HuH-7 (cell line): ENCODE data around the gene ACAA1.
"Not testable (repeated sequence)": the region's sequence is repeated elsewhere in the genome, so short reads cannot be mapped to it uniquely, and the experiment has no call there.

Experiments used
- DNase-seq: peaks from one replicate; pipeline ENCODE4 v3.0.0; 2011; ENCODE audit warnings: low spot score

ACAA1 gene

GRCh38 chr3:38136777-38137614 is at the start of gene ACAA1:
Gene ACAA1, minus strand, starts transcription at chr3:38137127. Its CDS starts 92 bp downstream, at chr3:38137035.
- DNase-seq: peak; percentile 96

- DNase-seq: no peak
These were observed 40.3 kb upstream of the ACAA1 start for GRCh38 chr3:38177181-38177580.

GRCh38 chr3:38173834-38174418 is 37.0 kb upstream of the ACAA1 start:
- no peak for DNase-seq

- no peak for DNase-seq
These were observed 34.7 kb upstream of the ACAA1 start for GRCh38 chr3:38171622-38172021.

GRCh38 chr3:38170722-38171121 is 33.8 kb upstream of the ACAA1 start:
- DNase-seq: no peak

- no peak for DNase-seq
These were observed 32.0 kb upstream of the ACAA1 start for GRCh38 chr3:38169027-38169317.

GRCh38 chr3:38168151-38169026 is 31.5 kb upstream of the ACAA1 start:
- DNase-seq: no peak

- no peak for DNase-seq
These were observed 30.7 kb upstream of the ACAA1 start for GRCh38 chr3:38167591-38167990.

GRCh38 chr3:38165722-38166387 is 28.9 kb upstream of the ACAA1 start:
- peak; percentile 49 for DNase-seq

- peak; percentile 96 for DNase-seq
These were observed 28.2 kb upstream of the ACAA1 start, which contains the start of gene OXSR1 for GRCh38 chr3:38164952-38165721. Gene OXSR1, plus strand, starts transcription at chr3:38165537. Its CDS starts 340 bp downstream, at chr3:38165877.

- no peak for DNase-seq
These were observed 27.7 kb upstream of the ACAA1 start for GRCh38 chr3:38164643-38164951.

GRCh38 chr3:38163841-38164642 is 27.1 kb upstream of the ACAA1 start:
- no peak for DNase-seq

GRCh38 chr3:38163117-38163840 is 26.4 kb upstream of the ACAA1 start:
- DNase-seq: peak; percentile 30

- DNase-seq: not testable (repeated sequence)
These were observed 23.8 kb upstream of the ACAA1 start for GRCh38 chr3:38160704-38161103.

GRCh38 chr3:38158472-38158871 is 21.5 kb upstream of the ACAA1 start:
- DNase-seq: no peak

GRCh38 chr3:38157595-38157994 is 20.7 kb upstream of the ACAA1 start:
- no peak for DNase-seq

GRCh38 chr3:38157117-38157516 is 20.2 kb upstream of the ACAA1 start:
- no peak for DNase-seq

GRCh38 chr3:38155825-38156224 is 18.9 kb upstream of the ACAA1 start:
- DNase-seq: no peak

- no peak for DNase-seq
These were observed 17.8 kb upstream of the ACAA1 start for GRCh38 chr3:38154625-38155255.
